GM21576 (cell line): ENCODE results near the gene SCOC.
"Not testable (repeated sequence)": the region's sequence is repeated elsewhere in the genome, so short reads cannot be mapped to it uniquely, and the experiment has no call there.

Experiments
- ATAC-seq: cut with Tn5 transposase; IDR thresholded peaks from one replicate; pipeline ENCODE4 v1.9.1; 2021; ENCODE audit warnings: mild to moderate bottlenecking, moderate library complexity; ENCODE audit not compliant: unreplicated experiment

The SCOC gene

DNA sequence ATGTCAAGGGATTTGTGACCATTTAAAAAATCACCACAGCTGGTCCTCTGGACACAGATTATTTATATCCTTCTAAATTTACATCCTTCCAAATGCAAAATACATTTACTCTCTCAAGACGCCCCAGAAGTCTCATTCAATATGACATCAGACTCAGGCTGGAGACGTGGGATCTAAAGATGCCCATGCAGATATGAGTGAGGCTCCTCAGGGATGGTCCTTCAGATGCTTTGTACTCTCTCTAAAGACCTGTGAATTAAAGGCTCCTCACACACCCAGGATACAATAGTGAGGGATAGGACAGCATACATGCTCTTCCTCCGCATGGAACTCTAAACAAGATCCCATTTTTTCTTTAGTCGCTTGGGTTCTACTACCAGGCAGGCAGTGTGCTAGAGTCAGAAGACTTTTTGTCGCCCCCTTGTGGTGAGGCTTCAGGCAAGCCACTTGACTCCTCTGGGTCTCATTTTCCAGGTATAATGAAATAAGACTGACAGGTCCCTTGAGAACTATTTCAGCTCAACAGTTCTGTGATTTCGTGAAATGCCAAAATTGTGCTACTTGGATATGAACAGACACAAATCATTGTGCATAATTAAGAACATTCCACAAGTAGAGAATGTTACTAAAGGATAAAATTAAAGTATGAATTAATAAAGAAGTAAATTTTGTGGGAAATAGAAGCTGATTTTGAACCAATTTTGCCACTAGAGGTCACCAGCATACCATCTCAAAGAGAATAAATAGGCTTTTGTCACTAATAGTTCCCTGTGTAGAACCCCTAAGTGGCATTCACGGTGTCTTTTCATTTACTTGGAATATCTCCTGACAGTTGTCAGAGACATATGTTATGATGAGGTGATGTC lies 13.7 kb upstream of the SCOC start:
- ATAC-seq: peak; percentile 93

DNA sequence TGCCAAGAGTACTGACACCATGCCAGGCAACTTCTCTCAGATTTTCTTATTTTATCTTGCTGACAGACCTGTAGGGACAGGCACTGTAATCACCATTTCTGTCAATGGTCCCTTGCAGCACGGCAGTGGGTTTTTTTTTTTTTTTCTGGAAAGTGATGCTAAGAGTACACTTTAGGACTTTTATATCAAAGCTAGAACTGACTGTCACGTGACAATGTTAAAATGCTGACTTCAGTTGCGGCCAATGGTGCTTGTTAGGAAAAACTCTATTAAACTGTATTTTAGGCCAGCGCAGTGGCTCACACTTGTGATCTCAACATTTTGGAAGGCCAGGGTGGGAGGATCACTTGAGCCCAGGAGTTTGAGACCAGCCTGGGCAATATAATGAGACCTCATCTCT lies 12.3 kb upstream of the SCOC start:
- ATAC-seq: no peak

DNA sequence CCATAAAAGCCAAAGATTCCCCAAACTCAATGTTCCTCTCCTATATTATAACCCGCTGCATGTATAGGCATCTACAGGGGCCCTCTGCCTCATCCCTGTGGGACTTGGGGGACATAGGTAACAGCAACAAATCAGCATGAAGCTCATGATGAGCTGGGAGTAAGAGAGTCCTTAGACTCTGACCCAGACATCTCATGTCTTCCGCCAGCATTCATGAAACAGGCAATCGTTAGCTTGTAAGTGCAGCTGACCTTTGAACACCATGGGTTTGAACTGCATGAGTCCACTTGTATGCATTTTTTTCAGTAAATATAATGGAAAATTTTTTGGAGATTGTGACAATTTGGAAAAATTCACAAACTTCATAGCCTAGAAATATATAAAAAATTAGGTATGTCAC lies 10.4 kb upstream of the SCOC start:
- no peak for ATAC-seq

DNA sequence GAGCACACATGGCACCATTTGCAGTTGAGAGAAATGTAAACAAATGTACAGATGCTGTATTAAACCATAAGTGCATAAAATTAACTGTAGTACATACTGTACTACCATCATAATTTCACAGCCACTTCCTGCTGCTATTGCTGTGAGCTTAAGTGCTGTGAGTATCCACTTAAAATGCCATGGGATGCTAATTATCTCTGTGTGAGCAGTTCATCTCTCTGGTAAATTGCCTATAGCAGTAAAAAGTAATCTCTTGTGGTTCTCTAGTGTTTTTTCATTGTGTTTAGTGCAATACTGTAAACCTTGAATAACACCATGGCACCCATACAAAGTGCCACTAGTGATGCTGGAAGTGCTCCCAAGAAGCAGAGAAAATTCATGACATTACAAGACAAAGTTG lies 9.9 kb upstream of the SCOC start:
- no peak for ATAC-seq

DNA sequence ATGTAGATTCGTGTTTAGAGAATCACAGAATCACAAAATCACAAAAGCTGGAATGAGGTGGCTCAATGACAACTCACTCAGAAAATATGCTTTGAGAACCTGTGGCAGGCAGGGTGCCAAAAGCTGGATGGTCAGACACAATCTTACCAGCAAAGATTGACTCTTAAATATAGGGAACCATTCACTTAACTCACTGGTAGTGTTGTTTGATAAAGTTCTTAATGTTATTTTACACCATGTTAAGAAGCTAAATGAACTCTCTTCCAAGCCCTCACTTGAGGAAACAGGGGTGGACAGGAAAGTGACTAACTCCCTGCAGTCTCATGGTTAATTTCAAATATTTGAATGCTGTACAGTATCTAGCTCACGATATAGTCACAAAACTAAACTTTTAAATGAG lies 5.7 kb upstream of the SCOC start:
- ATAC-seq: no peak

DNA sequence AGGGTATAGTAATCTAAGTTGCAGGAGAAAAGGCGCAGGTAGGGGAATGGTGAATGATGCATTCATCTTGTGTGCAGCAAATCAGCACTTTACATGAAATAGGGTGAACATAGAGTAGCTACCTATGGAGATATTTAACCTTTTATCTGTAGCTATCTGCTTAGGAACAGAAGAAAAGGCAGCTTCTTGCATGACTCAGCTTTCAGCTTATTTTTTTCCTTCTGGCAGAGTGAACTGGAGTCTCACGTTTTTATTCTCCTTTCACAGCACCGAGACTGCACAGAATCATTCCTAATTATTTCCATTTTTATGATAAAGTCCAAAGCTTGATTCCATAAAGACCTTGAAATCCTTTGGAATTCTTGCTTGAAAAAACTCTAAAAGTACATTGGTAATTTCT lies 4.8 kb upstream of the SCOC start:
- ATAC-seq: no peak

DNA sequence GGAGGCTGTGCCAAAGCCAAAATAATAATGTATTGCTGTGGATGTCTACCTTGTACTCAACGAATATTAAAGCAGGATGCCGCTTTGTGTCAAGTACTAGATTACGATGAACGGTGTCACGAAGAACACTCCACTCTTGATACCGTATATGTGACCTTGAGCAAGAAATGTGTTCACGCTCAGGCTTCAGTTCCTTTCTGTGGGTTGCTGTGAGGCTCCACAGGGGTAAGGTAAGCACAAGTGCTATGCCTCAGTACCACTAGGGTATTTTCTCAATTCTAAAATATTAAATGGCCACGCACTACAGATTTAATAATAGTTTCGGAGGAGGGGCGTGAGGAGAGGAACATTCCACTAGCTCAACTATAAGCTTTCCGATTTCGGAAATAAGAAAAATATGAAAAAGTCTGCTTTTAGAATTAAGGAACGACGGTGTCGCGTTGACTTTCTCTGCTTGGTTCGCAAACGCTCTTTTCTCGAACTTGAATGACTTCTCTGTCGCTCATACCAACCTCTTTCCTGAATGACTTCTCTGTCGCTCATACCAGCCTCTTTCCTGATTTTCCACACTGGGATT lies 607 bp upstream of the SCOC start:
- ATAC-seq: peak; percentile 57

DNA sequence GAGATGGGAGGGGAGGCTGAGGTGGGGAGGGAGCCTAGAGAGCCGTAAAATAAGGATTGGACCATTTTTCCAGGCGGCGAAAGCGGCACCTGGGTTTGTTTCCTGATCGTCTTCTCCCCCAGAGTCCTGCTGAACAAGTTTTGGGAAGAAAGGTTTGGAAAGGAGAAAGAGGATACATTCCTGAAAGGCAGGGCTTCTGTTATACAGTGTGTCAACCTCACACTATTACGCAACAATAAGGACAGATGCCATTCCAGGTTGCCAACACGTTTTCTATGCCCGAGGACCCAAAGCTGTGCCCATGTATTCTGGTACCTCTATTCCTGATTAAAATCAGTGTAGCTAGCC lies 658 bp downstream of the SCOC start:
- no peak for ATAC-seq

DNA sequence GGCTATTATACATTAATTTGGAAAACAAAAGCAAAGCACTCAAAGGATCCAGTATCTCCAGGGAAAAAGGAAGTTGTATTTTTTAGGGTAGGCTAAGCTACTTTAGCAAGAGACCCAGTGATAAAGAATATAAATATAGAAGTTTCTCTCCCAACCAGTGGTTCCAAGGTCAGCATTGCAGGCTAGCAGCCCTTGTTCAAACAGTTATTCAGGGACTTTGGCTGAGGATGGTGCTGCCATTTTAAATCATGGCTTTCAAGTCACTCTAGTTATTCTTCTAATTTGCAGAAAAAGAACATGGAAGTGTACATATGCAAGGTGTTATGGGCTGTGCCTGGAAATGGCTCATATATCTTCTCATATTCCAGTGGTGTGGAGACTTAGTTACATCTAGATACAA lies 9.3 kb downstream of the SCOC start:
- ATAC-seq: no peak

DNA sequence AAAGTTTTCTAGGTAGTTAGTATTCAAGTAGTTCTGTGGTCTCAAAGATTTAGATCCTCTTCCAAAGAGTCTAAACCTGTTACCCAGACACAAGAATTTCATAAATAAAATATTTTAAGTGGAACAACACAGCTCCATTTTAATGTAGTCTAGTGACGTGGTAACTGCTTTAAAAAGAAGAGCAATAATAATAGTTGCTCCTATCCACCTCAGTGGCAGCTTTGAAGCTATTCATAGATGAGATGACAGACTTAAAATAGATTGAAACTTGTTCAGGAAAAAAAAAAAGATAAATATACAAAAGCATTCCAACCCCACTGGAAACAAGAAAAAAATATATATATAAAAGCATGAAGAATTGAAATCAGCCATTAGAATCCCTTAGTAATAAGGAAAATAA lies 14.6 kb downstream of the SCOC start:
- no peak for ATAC-seq

DNA sequence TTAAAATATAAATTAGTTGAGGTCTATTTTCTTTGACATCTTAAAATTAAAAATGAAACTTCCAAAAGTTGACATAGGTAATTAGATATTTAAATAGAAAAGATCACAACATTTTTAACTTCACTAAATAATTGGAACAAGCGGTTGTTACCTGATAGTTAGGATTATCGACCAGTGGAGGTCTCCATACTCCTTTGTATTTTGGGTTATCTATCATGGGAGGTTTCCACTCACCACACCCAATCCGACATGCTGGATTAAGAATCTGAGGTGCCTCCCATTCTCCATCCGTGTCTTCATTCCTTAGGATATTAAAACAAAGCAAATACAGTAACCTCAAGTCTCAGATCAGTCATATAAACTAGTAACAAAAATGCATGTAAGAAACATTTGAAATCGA lies 22.2 kb downstream of the SCOC start:
- ATAC-seq: no peak

DNA sequence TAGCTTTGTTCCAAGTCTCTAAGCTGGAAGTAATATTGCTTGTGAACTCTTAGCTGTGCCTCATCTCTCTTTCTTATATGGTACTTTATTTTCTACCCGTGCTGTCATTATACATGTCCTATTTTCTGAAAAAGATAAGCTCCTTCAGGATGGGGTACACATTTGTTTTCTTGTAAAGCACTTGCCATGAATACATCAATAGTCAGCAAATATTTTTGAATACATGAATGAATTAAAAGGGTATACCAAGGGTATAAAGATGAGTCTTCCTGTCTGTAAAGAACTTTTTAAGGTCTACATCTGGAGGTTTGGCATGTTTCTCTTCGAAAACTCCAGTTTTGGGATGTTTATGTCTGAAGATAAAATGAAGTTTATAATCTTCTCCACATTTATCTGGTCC lies 26.7 kb downstream of the SCOC start:
- no peak for ATAC-seq

DNA sequence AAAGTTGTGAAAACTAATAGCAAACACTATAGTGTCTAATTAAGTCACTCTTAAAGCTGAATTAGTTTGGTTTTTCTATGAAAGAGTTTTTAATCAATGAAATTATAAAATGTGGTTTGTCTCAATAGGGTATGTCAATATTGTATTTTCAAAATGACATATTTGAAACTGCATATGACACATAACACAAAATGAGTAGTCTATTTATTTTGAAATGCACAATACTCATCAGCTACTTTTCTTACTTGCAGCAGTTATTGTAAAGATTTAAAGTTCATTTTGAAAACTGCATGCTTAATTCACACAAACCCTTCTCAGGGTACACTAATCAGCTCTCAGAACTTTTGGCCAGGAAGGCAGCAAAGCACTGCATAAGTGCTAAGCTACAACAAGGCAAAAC lies 32.8 kb downstream of the SCOC start:
- ATAC-seq: no peak

DNA sequence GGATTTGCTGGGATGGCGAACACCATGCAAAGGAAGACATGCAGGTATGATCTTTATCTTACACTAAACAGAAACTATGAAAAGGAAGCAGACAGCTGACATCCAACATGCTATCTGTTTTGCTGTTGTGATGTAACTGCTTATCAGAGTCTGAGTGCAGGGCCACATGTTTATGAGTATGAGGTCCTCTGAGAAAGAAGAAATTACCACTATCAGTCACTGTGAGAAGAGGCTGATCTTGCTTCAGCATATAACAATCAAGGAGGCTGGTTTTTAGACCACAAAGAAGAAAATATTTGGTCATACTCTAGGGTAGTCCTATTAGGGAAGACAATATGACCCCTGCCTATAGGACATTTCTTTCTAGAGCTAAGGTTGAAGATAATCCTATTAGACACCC lies 35.5 kb downstream of the SCOC start:
- no peak for ATAC-seq

DNA sequence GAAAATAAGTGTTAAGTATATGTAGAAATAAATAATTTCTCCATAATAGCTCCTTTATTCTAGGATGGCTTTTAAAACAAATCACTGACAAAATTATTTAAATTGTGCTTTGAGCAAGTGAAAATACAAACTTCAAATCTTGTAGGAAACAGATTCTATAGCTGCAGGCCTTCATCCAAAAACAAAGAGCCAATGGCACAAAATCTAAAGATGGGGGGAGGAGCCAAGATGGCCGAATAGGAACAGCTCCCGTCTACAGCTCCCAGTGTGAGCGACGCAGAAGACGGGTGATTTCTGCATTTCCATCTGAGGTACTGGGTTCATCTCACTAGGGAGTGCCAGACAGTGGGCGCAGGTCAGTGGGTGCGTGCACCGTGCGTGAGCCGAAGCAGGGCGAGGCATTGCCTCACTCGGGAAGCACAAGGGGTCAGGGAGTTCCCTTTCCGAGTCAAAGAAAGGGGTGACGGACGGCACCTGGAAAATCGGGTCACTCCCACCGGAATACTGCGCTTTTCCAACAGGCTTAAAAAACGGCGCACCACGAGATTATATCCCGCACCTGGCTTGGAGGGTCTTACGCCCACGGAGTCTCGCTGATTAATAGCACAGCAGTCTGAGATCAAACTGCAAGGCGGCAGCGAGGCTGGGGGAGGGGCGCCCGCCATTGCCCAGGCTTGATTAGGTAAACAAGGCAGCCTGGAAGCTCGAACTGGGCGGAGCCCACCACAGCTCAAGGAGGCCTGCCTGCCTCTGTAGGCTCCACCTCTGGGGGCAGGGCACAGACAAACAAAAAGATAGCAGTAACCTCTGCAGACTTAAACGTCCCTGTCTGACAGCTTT lies 39.9 kb downstream of the SCOC start:
- not testable (repeated sequence) for ATAC-seq

DNA sequence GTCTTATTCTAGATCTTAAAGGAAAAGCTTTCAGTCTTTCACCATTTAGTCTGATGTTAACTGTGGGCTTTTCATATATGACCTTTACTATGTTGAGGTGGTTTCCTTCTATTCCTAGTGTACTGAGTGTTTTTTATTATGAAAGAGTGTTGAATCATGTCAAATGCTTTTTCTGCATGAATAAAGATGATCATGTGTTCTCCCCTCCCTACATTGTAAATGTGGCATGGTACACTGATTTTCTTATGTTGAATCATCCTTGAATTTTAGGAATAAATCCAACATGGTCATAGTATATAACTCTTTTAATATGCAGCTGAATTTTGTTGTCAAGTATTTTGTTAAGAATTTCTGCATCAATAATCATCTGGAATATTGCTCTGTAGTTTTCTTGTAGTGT lies 49.7 kb downstream of the SCOC start:
- ATAC-seq: no peak

DNA sequence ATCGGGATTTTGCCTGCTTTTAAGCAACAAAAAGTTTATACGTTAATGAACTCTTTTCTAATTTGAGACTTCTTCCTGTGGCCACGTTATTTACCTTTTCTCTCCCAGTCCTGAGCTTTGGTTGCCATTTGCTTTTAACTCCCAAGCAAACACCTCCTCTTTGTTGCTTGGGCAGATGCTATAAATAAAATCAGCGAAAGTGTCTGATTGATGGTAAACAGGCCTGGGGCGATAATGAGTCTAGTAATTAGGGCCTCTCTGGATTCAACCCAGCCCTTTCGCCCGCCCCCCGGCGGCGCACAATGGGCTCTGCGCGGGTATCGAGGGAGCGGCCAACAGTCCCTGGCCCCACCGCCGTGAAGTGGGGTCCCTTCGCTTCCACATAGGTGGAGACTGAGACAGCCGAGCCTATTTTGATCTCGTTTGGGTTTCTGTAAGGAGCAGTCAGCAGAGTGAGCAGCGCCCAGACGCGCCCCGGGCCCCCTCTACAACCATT lies 53.2 kb downstream of the SCOC start:
- peak; percentile 12 for ATAC-seq

DNA sequence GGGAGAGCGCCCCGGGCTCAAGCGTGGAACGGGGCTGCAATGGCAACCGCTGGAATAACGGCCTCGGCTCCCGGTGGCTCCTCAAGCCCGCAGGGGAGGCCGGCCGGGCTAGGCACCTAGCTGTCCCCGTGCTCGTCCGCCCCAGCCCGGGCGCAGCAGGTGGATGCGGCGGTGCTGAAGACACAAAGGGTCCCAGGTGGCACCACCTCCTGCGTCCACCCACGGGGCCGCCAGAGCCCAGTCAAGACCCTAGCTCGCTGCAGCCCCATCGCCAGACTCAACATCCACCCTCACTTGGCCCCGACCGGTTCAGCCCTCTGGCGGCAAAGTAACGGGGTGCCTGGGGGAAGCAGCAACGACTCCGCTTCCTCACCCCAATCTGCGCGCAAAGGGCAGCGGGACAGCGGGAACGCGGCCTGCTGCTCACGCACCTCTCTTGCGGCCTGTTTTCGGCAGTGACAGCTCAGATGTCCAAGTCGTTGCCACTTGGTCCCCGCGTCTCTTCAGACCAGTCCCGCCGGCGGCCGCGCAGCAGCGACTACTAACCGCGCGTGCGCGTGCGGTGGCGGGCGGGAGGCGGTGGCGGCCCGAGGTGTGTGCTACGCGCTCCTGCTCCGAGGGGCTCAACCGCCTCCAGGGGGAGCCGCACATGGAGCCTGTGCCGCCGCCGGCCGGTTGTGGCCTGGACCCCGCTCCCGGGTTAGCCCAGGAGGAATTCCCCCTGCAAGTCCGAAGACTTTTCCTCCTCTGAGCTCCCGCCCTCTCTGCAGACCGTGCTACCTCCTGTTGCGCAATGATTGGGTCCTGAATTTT lies 53.9 kb downstream of the SCOC start, which contains the start of gene CLGN:
Gene CLGN, minus strand, starts transcription at position 543 of the 813 bp plus-strand sequence. CDS start 14,570 bp downstream, outside the sequence.
- ATAC-seq: peak; percentile 79

DNA sequence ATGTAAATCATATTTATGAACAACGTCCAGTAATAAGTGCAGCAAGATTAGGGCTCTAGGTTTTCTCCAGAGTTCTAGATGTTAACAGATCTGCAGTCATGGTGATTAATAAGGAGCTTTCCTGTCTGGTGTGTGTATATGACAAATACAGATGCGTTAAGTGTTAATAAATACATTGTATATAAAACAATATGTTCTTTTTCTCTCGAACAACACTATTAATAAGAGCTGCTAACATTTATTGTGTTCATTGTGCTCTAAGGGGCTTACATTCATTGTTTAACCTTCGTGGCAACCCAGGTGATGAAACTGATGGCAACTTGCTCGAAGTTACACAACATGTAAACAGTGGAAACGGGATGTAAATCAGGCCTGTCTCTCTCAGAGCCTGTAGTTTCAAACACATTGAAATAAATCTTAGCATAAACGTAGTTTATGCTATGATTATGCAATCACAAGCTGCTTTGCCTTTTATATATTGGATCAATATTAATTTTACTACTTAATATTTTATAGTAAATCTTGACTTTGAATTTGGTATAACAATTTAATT lies 54.5 kb downstream of the SCOC start:
- ATAC-seq: no peak
